HCT116 (cell line): ENCODE results near the gene MFSD6.

Experiments
- EGR1 ChIP-seq: IDR thresholded peaks from 2 replicates; pipeline ENCODE4 v1.6.1; 2012; ENCODE audit warnings: low read depth
- EZH2phosphoT487 ChIP-seq: fragments of 200-600 bp; IDR thresholded peaks from 2 replicates; pipeline ENCODE4 v1.6.1; 2018; ENCODE audit warnings: antibody characterized with exemption, borderline replicate concordance
- POLR2A ChIP-seq: IDR thresholded peaks from 2 replicates; pipeline ENCODE4 v1.7.0; 2011; ENCODE audit warnings: borderline replicate concordance; ENCODE audit not compliant: insufficient read depth, insufficient read length; ENCODE audit errors: extremely low read depth
- POLR2AphosphoS5 ChIP-seq: IDR thresholded peaks from 2 replicates; pipeline ENCODE4 v1.6.1; 2011; ENCODE audit warnings: mild to moderate bottlenecking, low read depth, low read length, moderate library complexity
- YY1 ChIP-seq: IDR thresholded peaks from 2 replicates; pipeline ENCODE4 v1.6.1; 2011; ENCODE audit warnings: low read length, low read depth, moderate library complexity, mild to moderate bottlenecking; ENCODE audit not compliant: insufficient replicate concordance; ENCODE audit errors: extremely low read depth
- ZBTB33 ChIP-seq: IDR thresholded peaks from 2 replicates; pipeline ENCODE4 v1.6.1; 2011; ENCODE audit warnings: mild to moderate bottlenecking, low read length, moderate library complexity; ENCODE audit not compliant: insufficient replicate concordance; ENCODE audit errors: extremely low read depth
- TF ChIP-seq, protein P1 (sequence below), 3 experiments: fragments of 200-600 bp in 1 of 3; sonication (generic) in 1 of 3; IDR thresholded peaks in 2 of 3; conservative IDR thresholded peaks in 1 of 3; 2 replicates each; pipeline ENCODE4 v1.5.1; 2012 to 2017; ENCODE audit warnings: low read depth in 2 of 3, low read length in 2 of 3, antibody characterized with exemption in 1 of 3, borderline replicate concordance in 1 of 3, control low read depth in 1 of 3, mild to moderate bottlenecking in 1 of 3, mixed read lengths in 1 of 3, mixed run types in 1 of 3, moderate library complexity in 1 of 3; ENCODE audit not compliant: insufficient read depth in 1 of 3
- TF ChIP-seq, protein P2 (sequence below): IDR thresholded peaks from 2 replicates; pipeline ENCODE4 v1.6.1; 2012

DNA sequence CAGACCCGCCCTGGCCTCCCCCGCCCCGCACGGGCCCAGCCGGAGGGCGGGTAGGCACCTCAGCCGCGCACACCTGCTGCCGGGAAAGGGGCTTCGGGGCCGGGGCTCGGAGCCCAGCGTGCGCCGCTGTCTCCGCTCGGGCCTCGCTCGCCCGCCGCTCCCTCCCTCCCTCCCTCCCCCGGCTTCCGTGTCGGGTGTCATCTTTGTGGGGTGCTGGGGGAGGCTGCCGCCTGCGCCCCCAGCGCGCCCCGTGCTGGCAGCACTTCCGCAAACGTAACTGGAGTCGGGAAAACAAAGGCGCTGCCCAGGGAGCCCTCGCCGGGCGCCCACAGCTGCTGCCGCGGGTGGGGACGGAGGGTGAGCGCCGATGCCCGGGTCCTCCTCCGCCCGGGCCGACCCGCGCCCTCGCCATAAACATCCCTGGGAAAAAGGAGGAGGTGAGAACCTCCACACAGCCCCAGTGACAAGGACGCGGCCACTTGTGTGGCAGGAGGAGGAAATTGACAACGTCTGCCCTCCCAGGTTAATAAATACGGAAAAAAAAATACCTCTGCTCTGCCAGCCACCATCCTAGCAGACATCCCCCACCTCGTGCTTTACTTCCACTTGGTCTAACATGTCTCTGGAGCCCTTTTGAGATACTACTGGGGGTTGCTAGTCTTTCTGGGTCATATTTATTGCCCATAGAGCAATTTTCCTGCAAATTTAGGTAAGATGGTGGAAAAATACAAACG lies 550 bp downstream of the MFSD6 start:
- TF ChIP-seq POLR2AphosphoS5 (peak; percentile 35; the same call in 1 of the 2 replicates), EZH2phosphoT487 (no peak), ZBTB33 (no peak), POLR2A (no peak), YY1 (peak; percentile 32), EGR1 (0 out of 2 replicates have a peak, but pooled peaks have one; percentile 21)
- TF ChIP-seq, protein P1, sequence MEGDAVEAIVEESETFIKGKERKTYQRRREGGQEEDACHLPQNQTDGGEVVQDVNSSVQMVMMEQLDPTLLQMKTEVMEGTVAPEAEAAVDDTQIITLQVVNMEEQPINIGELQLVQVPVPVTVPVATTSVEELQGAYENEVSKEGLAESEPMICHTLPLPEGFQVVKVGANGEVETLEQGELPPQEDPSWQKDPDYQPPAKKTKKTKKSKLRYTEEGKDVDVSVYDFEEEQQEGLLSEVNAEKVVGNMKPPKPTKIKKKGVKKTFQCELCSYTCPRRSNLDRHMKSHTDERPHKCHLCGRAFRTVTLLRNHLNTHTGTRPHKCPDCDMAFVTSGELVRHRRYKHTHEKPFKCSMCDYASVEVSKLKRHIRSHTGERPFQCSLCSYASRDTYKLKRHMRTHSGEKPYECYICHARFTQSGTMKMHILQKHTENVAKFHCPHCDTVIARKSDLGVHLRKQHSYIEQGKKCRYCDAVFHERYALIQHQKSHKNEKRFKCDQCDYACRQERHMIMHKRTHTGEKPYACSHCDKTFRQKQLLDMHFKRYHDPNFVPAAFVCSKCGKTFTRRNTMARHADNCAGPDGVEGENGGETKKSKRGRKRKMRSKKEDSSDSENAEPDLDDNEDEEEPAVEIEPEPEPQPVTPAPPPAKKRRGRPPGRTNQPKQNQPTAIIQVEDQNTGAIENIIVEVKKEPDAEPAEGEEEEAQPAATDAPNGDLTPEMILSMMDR (IDR thresholded peaks at IDR 0.05 in 2 of 3, conservative IDR thresholded peaks at IDR 0.05 in 1 of 3; ENCODE audit: borderline replicate concordance in 1 of 3, insufficient read depth in 1 of 3, low read depth in 2 of 3, low read length in 2 of 3) = no peak
- TF ChIP-seq, protein P2, sequence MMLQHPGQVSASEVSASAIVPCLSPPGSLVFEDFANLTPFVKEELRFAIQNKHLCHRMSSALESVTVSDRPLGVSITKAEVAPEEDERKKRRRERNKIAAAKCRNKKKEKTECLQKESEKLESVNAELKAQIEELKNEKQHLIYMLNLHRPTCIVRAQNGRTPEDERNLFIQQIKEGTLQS = no peak
